Body of pancreas (tissue), 4 donors: ENCODE results near the gene MTCL3.
A peak's percentile ranks its signal among the peaks of the same experiment; 100 is the strongest.

Experiments
- ATAC-seq: fragments of 150-250 bp; one replicate; pipeline ENCODE4 v1.9.1; 2016
- DNase-seq, 4 donors: peaks; one replicate each; pipeline ENCODE4 v3.0.0-alpha.2; 2019
- H3K27ac ChIP-seq, 4 donors: fragments of 200-600 bp; sonication (generic); 1 replicate in 3 of 4; 2 replicates in 1 of 4; pipeline versions ENCODE4 v1.5.1 to v1.6.1; 2016 to 2019; ENCODE audit warnings: mild to moderate bottlenecking in 1 of 4, mixed read lengths in 1 of 4, moderate library complexity in 1 of 4
- H3K27me3 ChIP-seq, 2 donors: fragments of 200-600 bp; sonication (generic); one replicate each; pipeline ENCODE4 v1.6.0; 2016; ENCODE audit warnings: mild to moderate bottlenecking in 1 of 2
- H3K36me3 ChIP-seq, 2 donors: fragments of 200-600 bp; sonication (generic); replicated peaks in 1 of 2; 2 replicates each; pipeline ENCODE4 v1.5.1; 2016; ENCODE audit warnings: low read depth in 2 of 2; ENCODE audit not compliant: insufficient read depth in 1 of 2
- H3K4me1 ChIP-seq: fragments of 200-600 bp; sonication (generic); one replicate; pipeline ENCODE4 v1.6.0; 2016
- H3K4me3 ChIP-seq, 2 donors: fragments of 200-600 bp; sonication (generic); 1 replicate in 1 of 2; 2 replicates in 1 of 2; pipeline ENCODE4 v1.5.1; 2016 to 2019
- H3K9me3 ChIP-seq, 3 donors: fragments of 200-600 bp; sonication (generic); 1 replicate in 2 of 3; 2 replicates in 1 of 3; pipeline ENCODE4 v1.5.1; 2016
- POLR2A ChIP-seq, 3 donors: fragments of 450-650 bp; IDR thresholded peaks; one replicate each; pipeline ENCODE4 v1.6.1; 2016; ENCODE audit warnings: antibody characterized with exemption in 3 of 3, mild to moderate bottlenecking in 2 of 3
- WGBS, 2 donors: methylation state at CpG; one replicate each; pipeline ENCODE4 v1.1.5; 2017; 5-methylcytosine and 5-hydroxymethylcytosine counted together
- intact Hi-C: fragments of 100-400 bp; cut with DNase I; formaldehyde crosslinking; loops from one replicate; pipeline ENCODE4 v1.15.1; 2023
- TF ChIP-seq, protein P1 (sequence below), 7 experiments: fragments of 450-650 bp in 4 of 7; fragments of 200-600 bp in 3 of 7; sonication (generic) in 3 of 7; IDR thresholded peaks; one replicate each; pipeline ENCODE4 v1.5.1; 2016 to 2019; ENCODE audit warnings: antibody characterized with exemption in 7 of 7

The MTCL3 gene

DNA sequence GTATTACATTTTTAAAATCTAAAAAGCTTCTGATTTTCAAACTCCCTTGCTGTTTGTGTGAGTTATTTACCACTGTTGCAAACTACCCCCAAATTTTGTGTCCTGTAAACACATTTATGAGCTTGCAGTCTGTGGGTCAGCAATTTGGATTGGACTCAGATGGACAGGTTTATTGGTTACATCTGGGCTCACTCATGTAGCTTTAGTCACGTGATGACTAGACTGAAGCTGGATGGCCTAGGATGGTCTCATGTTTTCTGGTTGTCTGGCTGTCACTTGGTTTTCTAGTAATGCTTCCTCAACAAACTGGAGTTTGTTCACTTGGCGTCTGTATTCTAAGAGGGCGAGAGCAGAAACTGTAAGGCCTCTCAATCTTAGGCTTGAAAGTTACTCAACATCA, 45.6 kb upstream of the MTCL3 start:
- 86 to 89% methylated on average over 3 of the region's 3 CpGs for WGBS, 2 donors
- H3K9me3 ChIP-seq: no peaks in the 10 kb centered on the region
- no peak for DNase-seq
- TF ChIP-seq POLR2A (IDR thresholded peaks at IDR 0.05): no peak
- intact Hi-C loops: no loop called here
- H3K4me1 ChIP-seq: peaks cover 9% of the 10 kb centered on the region
- ATAC-seq: no peak
- H3K36me3 ChIP-seq: no peaks in the 10 kb centered on the region
- no peak overlapping the region for H3K27ac ChIP-seq
- H3K4me3 ChIP-seq: no peak overlapping the region
- no peaks in the 10 kb centered on the region for H3K27me3 ChIP-seq

DNA sequence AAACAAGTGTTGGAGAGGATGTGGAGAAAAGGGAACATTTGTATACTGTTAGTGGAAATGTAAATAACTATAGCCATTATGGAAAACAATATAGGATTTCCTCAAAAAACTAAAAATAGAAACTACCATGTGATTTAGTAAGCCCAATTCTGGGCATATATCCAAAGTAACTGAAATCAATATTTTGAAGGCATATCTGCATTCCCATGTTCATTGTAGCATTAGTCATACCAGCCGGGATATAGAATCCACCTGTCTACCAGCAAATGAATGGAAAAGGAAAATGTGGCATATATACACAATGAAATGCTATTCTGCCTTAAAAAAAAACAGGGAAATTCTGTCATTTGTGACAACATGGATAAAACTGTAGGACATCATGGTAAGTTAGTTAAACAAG, 42.5 kb upstream of the MTCL3 start:
- Histone ChIP-seq H3K4me1 (peaks cover 9% of the 10 kb centered on the region), H3K27ac (no peak overlapping the region), H3K9me3 (no peaks in the 10 kb centered on the region), H3K36me3 (no peaks in the 10 kb centered on the region), H3K27me3 (no peaks in the 10 kb centered on the region), H3K4me3 (no peak overlapping the region)
- intact Hi-C loops: no loop called here
- WGBS, 2 donors: 15 to 20% methylated on average over 1 of the region's 1 CpG
- no peak for TF ChIP-seq POLR2A (IDR thresholded peaks at IDR 0.05)
- TF ChIP-seq, protein P1, sequence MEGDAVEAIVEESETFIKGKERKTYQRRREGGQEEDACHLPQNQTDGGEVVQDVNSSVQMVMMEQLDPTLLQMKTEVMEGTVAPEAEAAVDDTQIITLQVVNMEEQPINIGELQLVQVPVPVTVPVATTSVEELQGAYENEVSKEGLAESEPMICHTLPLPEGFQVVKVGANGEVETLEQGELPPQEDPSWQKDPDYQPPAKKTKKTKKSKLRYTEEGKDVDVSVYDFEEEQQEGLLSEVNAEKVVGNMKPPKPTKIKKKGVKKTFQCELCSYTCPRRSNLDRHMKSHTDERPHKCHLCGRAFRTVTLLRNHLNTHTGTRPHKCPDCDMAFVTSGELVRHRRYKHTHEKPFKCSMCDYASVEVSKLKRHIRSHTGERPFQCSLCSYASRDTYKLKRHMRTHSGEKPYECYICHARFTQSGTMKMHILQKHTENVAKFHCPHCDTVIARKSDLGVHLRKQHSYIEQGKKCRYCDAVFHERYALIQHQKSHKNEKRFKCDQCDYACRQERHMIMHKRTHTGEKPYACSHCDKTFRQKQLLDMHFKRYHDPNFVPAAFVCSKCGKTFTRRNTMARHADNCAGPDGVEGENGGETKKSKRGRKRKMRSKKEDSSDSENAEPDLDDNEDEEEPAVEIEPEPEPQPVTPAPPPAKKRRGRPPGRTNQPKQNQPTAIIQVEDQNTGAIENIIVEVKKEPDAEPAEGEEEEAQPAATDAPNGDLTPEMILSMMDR (IDR thresholded peaks at IDR 0.05): no peak
- DNase-seq (no peak), ATAC-seq (peak; percentile 76)

DNA sequence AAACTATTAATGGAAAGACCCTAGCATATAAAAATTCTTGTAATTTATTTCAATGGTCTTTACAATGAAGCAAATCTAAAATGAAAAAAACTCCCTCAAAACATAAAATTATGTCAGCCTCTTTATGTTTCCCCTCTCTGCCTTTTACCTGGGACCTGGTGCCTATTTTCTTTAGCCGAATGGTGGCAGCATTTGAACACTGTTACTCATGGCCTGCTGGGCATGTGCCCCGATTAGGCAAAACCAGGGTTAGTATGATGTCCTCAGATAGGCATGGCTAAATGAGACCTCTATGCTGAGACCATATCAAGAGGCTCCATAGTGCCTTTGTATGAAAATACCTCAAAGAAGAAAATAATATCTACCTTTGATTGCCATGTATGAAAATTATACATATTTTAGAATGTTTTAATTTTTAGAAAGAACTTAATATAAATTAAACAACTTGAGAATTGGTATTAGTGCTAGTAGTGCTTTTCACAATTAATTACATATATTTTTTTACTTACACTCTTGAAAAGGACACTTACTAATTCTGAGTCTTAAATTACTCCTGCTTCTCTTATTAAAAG, 35.4 kb upstream of the MTCL3 start:
- ATAC-seq: peak; percentile 63
- Histone ChIP-seq H3K9me3 (no peaks in the 10 kb centered on the region), H3K36me3 (no peaks in the 10 kb centered on the region), H3K4me1 (no peaks in the 10 kb centered on the region), H3K27ac (no peak overlapping the region), H3K4me3 (no peak overlapping the region), H3K27me3 (no peaks in the 10 kb centered on the region)
- 14 to 15% methylated on average over 2 of the region's 2 CpGs for WGBS, 2 donors
- peak; percentile 31 to 54 (median 44) for DNase-seq
- intact Hi-C loops: loop anchor here (10.0 kb wide), 1 partner anchor 80 kb away; no protein-coding TSS in a partner anchor
- TF ChIP-seq POLR2A (IDR thresholded peaks at IDR 0.05): no peak
- TF ChIP-seq, protein P1 (IDR thresholded peaks at IDR 0.05): peak in 6 of 7 experiments; percentile 26 to 56 (median 51)

DNA sequence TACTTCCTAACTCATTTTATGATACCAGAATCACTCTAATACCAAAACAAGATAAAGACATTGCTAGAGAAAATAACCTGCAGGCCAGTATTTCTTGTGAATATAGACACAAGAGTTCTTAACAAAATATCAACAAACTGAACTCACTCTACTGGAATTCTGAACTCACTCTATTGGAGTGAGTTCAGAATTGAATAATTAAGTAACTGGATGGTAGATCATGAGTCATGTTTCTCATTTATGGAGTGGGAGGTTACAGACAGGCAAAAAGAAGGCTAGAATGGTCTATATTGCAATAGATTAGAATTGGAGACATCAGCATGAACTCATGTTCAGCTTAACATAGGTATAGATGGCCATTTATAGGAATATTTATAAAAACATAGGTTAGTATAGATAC, 31.3 kb upstream of the MTCL3 start:
- no peaks in the 10 kb centered on the region for H3K36me3 ChIP-seq
- no peak for DNase-seq
- no peak overlapping the region for H3K27ac ChIP-seq
- TF ChIP-seq, protein P1 (IDR thresholded peaks at IDR 0.05): no peak
- no peak for TF ChIP-seq POLR2A (IDR thresholded peaks at IDR 0.05)
- H3K9me3 ChIP-seq: no peaks in the 10 kb centered on the region
- H3K27me3 ChIP-seq: no peaks in the 10 kb centered on the region
- H3K4me1 ChIP-seq: no peaks in the 10 kb centered on the region
- no peak for ATAC-seq
- H3K4me3 ChIP-seq: no peak overlapping the region
- intact Hi-C loops: loop anchor here (10.0 kb wide), 1 partner anchor 84 kb away; no protein-coding TSS in a partner anchor

DNA sequence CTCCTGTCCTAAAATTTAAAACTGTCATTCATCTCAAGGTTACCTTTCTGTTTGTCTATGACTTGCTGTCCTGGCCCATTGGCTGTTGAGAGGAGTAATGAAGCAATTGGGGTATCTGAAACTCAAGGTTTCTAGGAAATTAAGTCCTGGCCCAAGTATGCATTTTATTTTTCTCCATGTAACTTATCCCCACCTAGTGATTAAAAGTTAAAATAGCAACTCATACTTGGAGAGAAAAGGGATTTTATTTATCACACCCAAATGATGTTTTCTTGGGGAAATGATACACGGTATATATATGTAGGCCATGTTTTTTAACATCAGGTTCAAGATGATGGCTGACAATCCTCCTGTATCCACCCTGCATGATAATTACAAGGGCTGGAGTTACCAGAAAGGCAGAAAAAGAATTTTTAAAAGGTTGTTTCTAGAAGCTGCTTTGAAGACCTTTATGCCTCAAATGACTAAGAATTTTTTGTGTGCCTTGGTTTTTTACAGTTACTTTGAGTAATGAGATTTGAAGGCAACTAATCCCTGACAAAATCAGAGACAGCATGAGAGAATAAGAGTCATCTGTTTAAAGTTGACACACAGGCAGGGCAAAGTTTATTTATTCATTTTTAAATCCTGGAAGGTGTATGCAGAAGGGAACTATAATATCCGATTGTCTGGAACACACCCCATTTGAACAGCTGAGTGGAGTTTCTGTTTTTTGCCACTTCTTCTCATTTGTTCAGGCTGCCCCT, 28.9 kb upstream of the MTCL3 start:
- intact Hi-C loops: no loop called here
- no peaks in the 10 kb centered on the region for H3K9me3 ChIP-seq

More for the DNA sequence above, 28.9 kb upstream of the MTCL3 start:
- no peaks in the 10 kb centered on the region for H3K27me3 ChIP-seq
- 48 to 55% methylated on average over 2 of the region's 2 CpGs for WGBS, 2 donors
- ATAC-seq: no peak
- DNase-seq: no peak
- no peak overlapping the region for H3K4me3 ChIP-seq
- TF ChIP-seq POLR2A (IDR thresholded peaks at IDR 0.05): no peak
- TF ChIP-seq, protein P1 (IDR thresholded peaks at IDR 0.05): peak in 1 of 7 experiments; percentile 3
- no peak overlapping the region for H3K27ac ChIP-seq
- H3K4me1 ChIP-seq: no peaks in the 10 kb centered on the region
- no peaks in the 10 kb centered on the region for H3K36me3 ChIP-seq
